Activated CD8-positive, alpha-beta memory T cell treated with anti-CD3 and anti-CD28 coated beads for 24 hours (primary cell): ENCODE data around the gene HNRNPH1.

Experiments
- DNase-seq: peaks from one replicate; pipeline ENCODE4 v3.0.0-alpha.2; 2020

The HNRNPH1 gene

GRCh38 chr5:179621551-179622214 is 1.8 kb downstream of the HNRNPH1 start:
- DNase-seq = no peak

GRCh38 chr5:179620703-179621350 is 2.6 kb downstream of the HNRNPH1 start:
- DNase-seq = no peak

GRCh38 chr5:179620293-179620692 is 3.2 kb downstream of the HNRNPH1 start:
- DNase-seq = no peak

- no peak for DNase-seq
These were observed 3.7 kb downstream of the HNRNPH1 start for GRCh38 chr5:179619776-179620175.

GRCh38 chr5:179618923-179619554 is 4.4 kb downstream of the HNRNPH1 start:
- DNase-seq = no peak

- no peak for DNase-seq
These were observed 5.5 kb downstream of the HNRNPH1 start for GRCh38 chr5:179617930-179618329.

- DNase-seq = no peak
These were observed 7.4 kb downstream of the HNRNPH1 start for GRCh38 chr5:179616002-179616594.

GRCh38 chr5:179615203-179615602 is 8.3 kb downstream of the HNRNPH1 start:
- DNase-seq = no peak

- no peak for DNase-seq
These were observed 8.7 kb downstream of the HNRNPH1 start for GRCh38 chr5:179614745-179615144.

GRCh38 chr5:179613460-179614071 is 9.9 kb downstream of the HNRNPH1 start:
- DNase-seq = peak; percentile 64

GRCh38 chr5:179612577-179613459 is 10.7 kb downstream of the HNRNPH1 start:
- no peak for DNase-seq

GRCh38 chr5:179610903-179611265 is 12.6 kb downstream of the HNRNPH1 start:
- DNase-seq = no peak

DNA sequence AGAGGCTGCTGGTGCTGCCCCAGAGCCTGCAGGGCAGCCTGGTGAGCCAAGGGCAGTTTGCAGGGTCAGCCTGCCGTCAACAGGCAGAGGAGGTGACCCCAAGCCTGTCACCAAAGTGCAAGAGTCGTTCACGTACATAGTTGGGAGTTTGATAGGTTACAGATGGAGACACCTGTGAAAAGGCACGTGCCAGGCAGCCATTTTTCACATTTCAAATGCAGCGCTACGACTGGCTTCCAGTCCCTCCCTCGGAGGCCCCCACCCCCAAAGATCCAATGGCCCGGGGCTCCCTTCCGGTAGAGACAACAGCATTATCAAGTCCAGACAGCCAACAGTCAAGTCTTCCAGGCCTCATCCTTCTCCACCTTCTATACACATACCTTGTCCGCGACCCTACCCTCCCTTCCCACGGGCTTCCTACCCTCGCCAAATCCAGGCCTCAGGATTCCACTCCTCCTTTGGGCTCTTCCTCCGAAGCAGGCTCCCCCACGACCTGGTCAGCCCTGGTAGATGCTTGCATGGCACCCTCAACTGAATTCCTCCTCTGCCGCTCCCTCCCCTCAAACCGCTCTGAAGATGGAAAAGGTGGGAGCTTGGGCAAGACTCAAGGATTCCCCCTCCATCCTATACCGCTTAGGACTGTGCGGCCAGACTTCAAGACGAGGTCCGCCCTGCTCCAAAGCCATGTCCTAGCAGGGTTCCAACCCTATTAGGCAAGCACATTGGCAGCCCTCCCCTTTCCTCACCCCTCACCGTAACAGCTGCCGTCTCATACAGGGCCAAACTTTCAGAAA is 13.2 kb downstream of the HNRNPH1 start:
- DNase-seq = no peak

DNA sequence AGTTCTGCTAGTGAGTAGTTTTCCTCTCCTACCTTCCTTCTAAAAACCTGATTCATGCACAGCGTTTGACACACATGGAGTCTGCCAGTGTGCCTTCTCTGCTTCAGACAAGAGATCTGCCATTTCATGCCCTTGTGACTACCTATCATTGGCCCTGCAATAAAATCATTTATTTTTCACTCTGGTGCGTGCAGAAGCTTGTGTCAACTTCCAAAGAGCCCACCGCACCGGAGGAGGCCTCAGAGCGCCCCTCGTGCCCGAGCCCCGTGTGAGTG is 13.7 kb downstream of the HNRNPH1 start:
- no peak for DNase-seq

DNA sequence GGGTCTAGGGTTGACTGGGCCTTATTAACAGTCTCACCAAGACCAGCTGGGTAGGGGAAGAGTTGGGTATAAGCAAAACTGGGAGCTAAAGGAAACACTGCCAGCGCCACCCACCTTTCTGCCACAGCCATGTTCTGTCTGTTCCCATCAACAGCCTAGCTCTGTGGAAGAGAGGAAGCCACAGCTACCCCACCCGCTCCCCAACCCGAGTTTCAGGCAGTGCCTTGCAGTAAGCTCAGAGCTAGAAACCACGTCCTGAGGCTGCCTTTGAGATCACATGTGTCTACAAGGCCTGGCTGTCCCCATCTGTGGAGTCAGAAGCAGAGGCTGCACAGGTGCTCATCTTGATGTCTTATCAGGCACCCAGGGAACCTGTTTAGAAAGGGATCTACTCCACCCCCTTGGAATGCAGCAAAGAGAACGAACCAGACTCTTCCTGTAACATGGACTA is 15.3 kb downstream of the HNRNPH1 start:
- DNase-seq = peak; percentile 70

DNA sequence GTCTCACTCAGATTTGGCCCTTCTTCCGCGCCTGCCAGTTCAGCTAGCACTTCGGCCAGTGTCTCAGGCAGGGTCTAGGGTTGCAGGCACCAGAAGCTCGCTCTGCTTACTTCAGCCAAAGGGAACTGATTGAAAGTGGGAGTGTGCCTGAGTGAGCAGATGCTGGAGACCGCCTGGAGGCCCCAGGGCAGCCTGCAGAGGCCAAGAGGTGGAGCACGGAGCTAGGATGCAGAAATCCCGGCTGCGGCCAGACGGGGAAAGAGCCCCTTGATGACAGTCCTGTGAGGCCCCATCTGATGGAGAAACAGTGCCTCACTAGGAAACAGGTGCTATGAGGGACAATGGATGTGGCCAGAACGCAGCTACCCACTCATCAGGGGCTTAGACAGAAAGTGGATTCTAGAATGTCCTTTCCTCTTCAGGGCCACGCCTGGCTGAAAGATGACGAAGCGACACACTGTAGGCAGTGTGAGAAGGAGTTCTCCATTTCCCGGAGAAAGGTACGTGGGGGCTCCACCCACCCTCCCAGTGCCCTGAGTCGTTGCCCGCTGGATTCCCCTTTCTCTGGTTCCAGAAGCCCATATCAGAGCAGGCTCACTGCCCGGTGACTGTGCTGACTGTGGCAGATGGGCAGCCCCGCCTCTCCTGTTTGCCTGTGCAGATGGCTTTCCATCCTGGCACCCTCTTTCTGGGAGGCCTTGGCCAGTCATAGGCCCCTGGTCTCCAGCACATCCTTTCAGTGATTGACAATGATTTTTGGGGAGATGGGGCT is 16.1 kb downstream of the HNRNPH1 start:
- DNase-seq = no peak

- DNase-seq = no peak
These were observed 16.6 kb downstream of the HNRNPH1 start for GRCh38 chr5:179606910-179607159.

GRCh38 chr5:179606071-179606909 is 17.2 kb downstream of the HNRNPH1 start:
- no peak for DNase-seq

GRCh38 chr5:179605026-179605833 is 18.2 kb downstream of the HNRNPH1 start:
- no peak for DNase-seq
